ENCODE results near the gene DHRSX. TPM values are rescaled to one million over a fixed set of nuclear protein-coding genes. Genes with fewer than 3 reads are reported as not detected.
A peak's percentile ranks its signal among the peaks of the same experiment; 100 is the strongest.

The DHRSX gene
- total RNA-seq, 1 experiment from 2014 or later: 14.0 TPM

- Histone ChIP-seq H3K9me2 (replicated peaks; ENCODE audit: insufficient read depth, low read length) (no peaks in the 10 kb centered on the region), H3K27me3 (ENCODE audit: low read length) (no peaks in the 10 kb centered on the region), H3K9ac (ENCODE audit: low read length) (no peak overlapping the region), H3K4me1 (ENCODE audit: low read length) (no peaks in the 10 kb centered on the region), H3K4me3 (ENCODE audit: low read length) (no peak overlapping the region), H3K79me2 (ENCODE audit: low read length) (0 out of 2 replicates have a peak, but pooled peaks cover 2% of the 10 kb centered on the region), H3K4me2 (ENCODE audit: low read depth, low read length, poor library complexity, severe bottlenecking) (no peak overlapping the region), H3K9me3 (ENCODE audit: low read length) (no peaks in the 10 kb centered on the region), H2AFZ (ENCODE audit: low read length) (no peak overlapping the region), H3K36me3 (ENCODE audit: insufficient read depth, low read length) (no peaks in the 10 kb centered on the region), H3K27ac (ENCODE audit: low read length) (no peak overlapping the region), H4K20me1 (ENCODE audit: insufficient read depth, low read depth, low read length) (no peaks in the 10 kb centered on the region)
- peak; percentile 22 for DNase-seq
Measured at GRCh38 chrX:2430265-2430825, 70.4 kb downstream of the DHRSX start.

GRCh38 chrX:2427737-2428136, 73.0 kb downstream of the DHRSX start:
- H3K4me2 ChIP-seq (ENCODE audit: low read depth, low read length, poor library complexity, severe bottlenecking): no peak overlapping the region
- H3K4me3 ChIP-seq (ENCODE audit: low read length): no peak overlapping the region
- H2AFZ ChIP-seq (ENCODE audit: low read length): no peak overlapping the region
- no peaks in the 10 kb centered on the region for H3K36me3 ChIP-seq (ENCODE audit: insufficient read depth, low read length)
- H3K27ac ChIP-seq (ENCODE audit: low read length): no peak overlapping the region
- no peaks in the 10 kb centered on the region for H3K9me3 ChIP-seq (ENCODE audit: low read length)
- H3K27me3 ChIP-seq (ENCODE audit: low read length): no peaks in the 10 kb centered on the region
- H3K9ac ChIP-seq (ENCODE audit: low read length): no peak overlapping the region
- no peaks in the 10 kb centered on the region for H3K9me2 ChIP-seq (replicated peaks; ENCODE audit: insufficient read depth, low read length)
- H3K4me1 ChIP-seq (ENCODE audit: low read length): no peaks in the 10 kb centered on the region
- 0 out of 2 replicates have a peak, but pooled peaks cover 2% of the 10 kb centered on the region for H3K79me2 ChIP-seq (ENCODE audit: low read length)
- H4K20me1 ChIP-seq (ENCODE audit: insufficient read depth, low read depth, low read length): no peaks in the 10 kb centered on the region
- no peak for DNase-seq

- Histone ChIP-seq H3K4me2 (ENCODE audit: low read depth, low read length, poor library complexity, severe bottlenecking) (no peak overlapping the region), H3K27me3 (ENCODE audit: low read length) (no peaks in the 10 kb centered on the region), H3K36me3 (ENCODE audit: insufficient read depth, low read length) (no peaks in the 10 kb centered on the region), H3K9me2 (replicated peaks; ENCODE audit: insufficient read depth, low read length) (no peaks in the 10 kb centered on the region), H3K9ac (ENCODE audit: low read length) (no peak overlapping the region), H4K20me1 (ENCODE audit: insufficient read depth, low read depth, low read length) (no peaks in the 10 kb centered on the region), H3K79me2 (ENCODE audit: low read length) (0 out of 2 replicates have a peak, but pooled peaks cover 2% of the 10 kb centered on the region), H3K27ac (ENCODE audit: low read length) (no peak overlapping the region), H2AFZ (ENCODE audit: low read length) (no peak overlapping the region), H3K4me1 (ENCODE audit: low read length) (no peaks in the 10 kb centered on the region), H3K4me3 (ENCODE audit: low read length) (no peak overlapping the region), H3K9me3 (ENCODE audit: low read length) (no peaks in the 10 kb centered on the region)
- no peak for DNase-seq
Measured at GRCh38 chrX:2427147-2427546, 73.6 kb downstream of the DHRSX start.

- no peak overlapping the region for H3K27ac ChIP-seq (ENCODE audit: low read length)
- no peaks in the 10 kb centered on the region for H3K4me1 ChIP-seq (ENCODE audit: low read length)
- no peaks in the 10 kb centered on the region for H3K9me2 ChIP-seq (replicated peaks; ENCODE audit: insufficient read depth, low read length)
- no peaks in the 10 kb centered on the region for H3K36me3 ChIP-seq (ENCODE audit: insufficient read depth, low read length)
- H3K4me2 ChIP-seq (ENCODE audit: low read depth, low read length, poor library complexity, severe bottlenecking): no peak overlapping the region
- H3K27me3 ChIP-seq (ENCODE audit: low read length): no peaks in the 10 kb centered on the region
- no peak for DNase-seq
- no peak overlapping the region for H2AFZ ChIP-seq (ENCODE audit: low read length)
- no peak overlapping the region for H3K9ac ChIP-seq (ENCODE audit: low read length)
- H4K20me1 ChIP-seq (ENCODE audit: insufficient read depth, low read depth, low read length): no peaks in the 10 kb centered on the region
- no peaks in the 10 kb centered on the region for H3K9me3 ChIP-seq (ENCODE audit: low read length)
- H3K4me3 ChIP-seq (ENCODE audit: low read length): no peak overlapping the region
- H3K79me2 ChIP-seq (ENCODE audit: low read length): 0 out of 2 replicates have a peak, but pooled peaks cover 2% of the 10 kb centered on the region
Measured at GRCh38 chrX:2426289-2426882, 74.4 kb downstream of the DHRSX start.

- peak; percentile 7 for DNase-seq
- no peak overlapping the region for H3K27ac ChIP-seq (ENCODE audit: low read length)
- no peaks in the 10 kb centered on the region for H3K36me3 ChIP-seq (ENCODE audit: insufficient read depth, low read length)
- 0 out of 2 replicates have a peak, but pooled peaks cover 2% of the 10 kb centered on the region for H3K79me2 ChIP-seq (ENCODE audit: low read length)
- H3K4me2 ChIP-seq (ENCODE audit: low read depth, low read length, poor library complexity, severe bottlenecking): no peak overlapping the region
- no peak overlapping the region for H3K9ac ChIP-seq (ENCODE audit: low read length)
- H3K9me2 ChIP-seq (replicated peaks; ENCODE audit: insufficient read depth, low read length): no peaks in the 10 kb centered on the region; the same call in 1 of the 2 replicates
- no peak overlapping the region for H2AFZ ChIP-seq (ENCODE audit: low read length)
- no peak overlapping the region for H3K4me3 ChIP-seq (ENCODE audit: low read length)
- no peaks in the 10 kb centered on the region for H4K20me1 ChIP-seq (ENCODE audit: insufficient read depth, low read depth, low read length)
- H3K9me3 ChIP-seq (ENCODE audit: low read length): no peaks in the 10 kb centered on the region
- no peaks in the 10 kb centered on the region for H3K27me3 ChIP-seq (ENCODE audit: low read length)
- no peaks in the 10 kb centered on the region for H3K4me1 ChIP-seq (ENCODE audit: low read length)
Measured at GRCh38 chrX:2425286-2426071, 75.3 kb downstream of the DHRSX start.

- no peaks in the 10 kb centered on the region for H3K36me3 ChIP-seq (ENCODE audit: insufficient read depth, low read length)
- H3K9me2 ChIP-seq (replicated peaks; ENCODE audit: insufficient read depth, low read length): no peaks in the 10 kb centered on the region; the same call in 1 of the 2 replicates
- H3K4me3 ChIP-seq (ENCODE audit: low read length): no peak overlapping the region
- H2AFZ ChIP-seq (ENCODE audit: low read length): no peak overlapping the region
- DNase-seq: no peak
- H3K79me2 ChIP-seq (ENCODE audit: low read length): 0 out of 2 replicates have a peak, but pooled peaks cover 2% of the 10 kb centered on the region
- H3K4me1 ChIP-seq (ENCODE audit: low read length): no peaks in the 10 kb centered on the region
- H3K9me3 ChIP-seq (ENCODE audit: low read length): no peaks in the 10 kb centered on the region
- no peak overlapping the region for H3K4me2 ChIP-seq (ENCODE audit: low read depth, low read length, poor library complexity, severe bottlenecking)
- H3K27me3 ChIP-seq (ENCODE audit: low read length): no peaks in the 10 kb centered on the region
- no peak overlapping the region for H3K27ac ChIP-seq (ENCODE audit: low read length)
- H4K20me1 ChIP-seq (ENCODE audit: insufficient read depth, low read depth, low read length): no peaks in the 10 kb centered on the region
- H3K9ac ChIP-seq (ENCODE audit: low read length): no peak overlapping the region
Measured at GRCh38 chrX:2424317-2424716, 76.5 kb downstream of the DHRSX start.

- Histone ChIP-seq H4K20me1 (ENCODE audit: insufficient read depth, low read depth, low read length) (no peaks in the 10 kb centered on the region), H3K27ac (ENCODE audit: low read length) (no peak overlapping the region), H3K79me2 (ENCODE audit: low read length) (0 out of 2 replicates have a peak, but pooled peaks cover 2% of the 10 kb centered on the region), H3K9me3 (ENCODE audit: low read length) (no peaks in the 10 kb centered on the region), H3K36me3 (ENCODE audit: insufficient read depth, low read length) (no peaks in the 10 kb centered on the region), H3K9me2 (replicated peaks; ENCODE audit: insufficient read depth, low read length) (no peaks in the 10 kb centered on the region; the same call in 1 of the 2 replicates), H3K9ac (ENCODE audit: low read length) (no peak overlapping the region), H2AFZ (ENCODE audit: low read length) (no peak overlapping the region), H3K4me2 (ENCODE audit: low read depth, low read length, poor library complexity, severe bottlenecking) (no peak overlapping the region), H3K27me3 (ENCODE audit: low read length) (no peaks in the 10 kb centered on the region), H3K4me1 (ENCODE audit: low read length) (no peaks in the 10 kb centered on the region), H3K4me3 (ENCODE audit: low read length) (no peak overlapping the region)
- DNase-seq: peak; percentile 12
Measured at GRCh38 chrX:2423899-2424298, 76.9 kb downstream of the DHRSX start.

GRCh38 chrX:2423282-2423681, 77.5 kb downstream of the DHRSX start:
- Histone ChIP-seq H3K4me2 (ENCODE audit: low read depth, low read length, poor library complexity, severe bottlenecking) (no peak overlapping the region), H3K4me3 (ENCODE audit: low read length) (no peak overlapping the region), H3K36me3 (ENCODE audit: insufficient read depth, low read length) (no peaks in the 10 kb centered on the region), H3K4me1 (ENCODE audit: low read length) (no peaks in the 10 kb centered on the region), H3K27ac (ENCODE audit: low read length) (no peak overlapping the region), H3K9ac (ENCODE audit: low read length) (no peak overlapping the region), H4K20me1 (ENCODE audit: insufficient read depth, low read depth, low read length) (no peaks in the 10 kb centered on the region), H3K27me3 (ENCODE audit: low read length) (no peaks in the 10 kb centered on the region), H3K79me2 (ENCODE audit: low read length) (0 out of 2 replicates have a peak, but pooled peaks cover 2% of the 10 kb centered on the region), H2AFZ (ENCODE audit: low read length) (no peak overlapping the region), H3K9me3 (ENCODE audit: low read length) (no peaks in the 10 kb centered on the region), H3K9me2 (replicated peaks; ENCODE audit: insufficient read depth, low read length) (no peaks in the 10 kb centered on the region; the same call in 1 of the 2 replicates)
- no peak for DNase-seq
